Omental fat pad (tissue), 4 donors: Measurements from ENCODE around the gene DEPDC4. TPM values are rescaled to one million over a fixed set of nuclear protein-coding genes. Genes with fewer than 3 reads are reported as not detected.
"Not testable (repeated sequence)": the region's sequence is repeated elsewhere in the genome, so short reads cannot be mapped to it uniquely, and the experiment has no call there.

Experiments
- ATAC-seq: fragments of 150-250 bp; one replicate; pipeline ENCODE4 v1.9.1; 2016; ENCODE audit warnings: mild to moderate bottlenecking, moderate library complexity; ENCODE audit not compliant: low FRiP score
- DNase-seq: peaks from one replicate; pipeline ENCODE4 v3.0.0-alpha.2; 2019; ENCODE audit warnings: low spot score
- total RNA-seq, 4 donors: library from RNA; depleted of rRNA; stranded (reverse); fragments of >200 nt; gene quantifications; one replicate each; pipeline ENCODE4 v1.1.0, GENCODE V29; 2016
- TF ChIP-seq, protein P1 (sequence below), 3 donors: fragments of 450-650 bp; IDR thresholded peaks; one replicate each; pipeline ENCODE4 v1.5.1; 2016 to 2017; ENCODE audit warnings: antibody characterized with exemption in 3 of 3, mild to moderate bottlenecking in 3 of 3, moderate library complexity in 2 of 3

The DEPDC4 gene
- total RNA-seq, 4 donors from 2014 or later, result not detected

DNA sequence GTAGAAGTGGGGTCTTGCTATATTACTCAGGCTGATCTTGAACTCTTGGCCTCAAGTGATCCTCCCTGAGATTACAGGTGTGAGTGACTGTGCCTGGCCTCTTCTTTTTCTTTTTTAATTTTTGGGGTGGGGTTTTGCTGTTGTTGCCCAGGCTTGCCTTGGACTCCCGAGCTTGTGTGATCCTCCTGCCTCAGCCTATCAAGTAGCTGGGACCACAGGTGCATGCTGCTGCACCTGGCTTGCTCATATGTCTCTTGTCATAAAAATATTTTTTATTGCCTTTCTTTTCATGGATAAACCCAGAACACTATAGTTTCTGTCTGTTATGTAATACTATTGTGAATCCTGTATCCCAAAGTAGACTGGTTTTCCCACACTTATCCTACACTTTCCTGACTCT, 26.1 kb upstream of the DEPDC4 start:
- ATAC-seq (no peak), DNase-seq (no peak)
- TF ChIP-seq, protein P1, sequence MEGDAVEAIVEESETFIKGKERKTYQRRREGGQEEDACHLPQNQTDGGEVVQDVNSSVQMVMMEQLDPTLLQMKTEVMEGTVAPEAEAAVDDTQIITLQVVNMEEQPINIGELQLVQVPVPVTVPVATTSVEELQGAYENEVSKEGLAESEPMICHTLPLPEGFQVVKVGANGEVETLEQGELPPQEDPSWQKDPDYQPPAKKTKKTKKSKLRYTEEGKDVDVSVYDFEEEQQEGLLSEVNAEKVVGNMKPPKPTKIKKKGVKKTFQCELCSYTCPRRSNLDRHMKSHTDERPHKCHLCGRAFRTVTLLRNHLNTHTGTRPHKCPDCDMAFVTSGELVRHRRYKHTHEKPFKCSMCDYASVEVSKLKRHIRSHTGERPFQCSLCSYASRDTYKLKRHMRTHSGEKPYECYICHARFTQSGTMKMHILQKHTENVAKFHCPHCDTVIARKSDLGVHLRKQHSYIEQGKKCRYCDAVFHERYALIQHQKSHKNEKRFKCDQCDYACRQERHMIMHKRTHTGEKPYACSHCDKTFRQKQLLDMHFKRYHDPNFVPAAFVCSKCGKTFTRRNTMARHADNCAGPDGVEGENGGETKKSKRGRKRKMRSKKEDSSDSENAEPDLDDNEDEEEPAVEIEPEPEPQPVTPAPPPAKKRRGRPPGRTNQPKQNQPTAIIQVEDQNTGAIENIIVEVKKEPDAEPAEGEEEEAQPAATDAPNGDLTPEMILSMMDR (IDR thresholded peaks at IDR 0.05), result no peak

DNA sequence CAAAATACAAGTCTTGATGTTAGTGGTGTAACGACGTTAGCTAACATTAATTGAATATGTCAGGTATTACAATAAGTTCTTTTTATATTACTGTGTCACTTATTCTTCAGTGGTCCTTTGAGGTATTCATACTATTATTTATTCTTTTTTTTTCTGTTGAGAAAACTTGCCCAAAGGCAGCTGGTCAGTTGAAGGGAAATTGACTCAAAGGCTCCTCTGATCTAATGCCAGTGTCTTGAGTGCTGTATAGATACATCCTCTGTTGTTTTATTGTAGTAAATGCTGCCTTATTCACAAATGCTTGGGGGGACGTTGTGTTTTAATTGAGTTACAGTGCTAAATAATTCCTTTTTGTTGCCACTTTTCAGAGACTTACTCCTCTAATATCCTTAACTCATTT, 23.1 kb upstream of the DEPDC4 start:
- DNase-seq (no peak), ATAC-seq (no peak)
- TF ChIP-seq, protein P1 (IDR thresholded peaks at IDR 0.05), result no peak

DNA sequence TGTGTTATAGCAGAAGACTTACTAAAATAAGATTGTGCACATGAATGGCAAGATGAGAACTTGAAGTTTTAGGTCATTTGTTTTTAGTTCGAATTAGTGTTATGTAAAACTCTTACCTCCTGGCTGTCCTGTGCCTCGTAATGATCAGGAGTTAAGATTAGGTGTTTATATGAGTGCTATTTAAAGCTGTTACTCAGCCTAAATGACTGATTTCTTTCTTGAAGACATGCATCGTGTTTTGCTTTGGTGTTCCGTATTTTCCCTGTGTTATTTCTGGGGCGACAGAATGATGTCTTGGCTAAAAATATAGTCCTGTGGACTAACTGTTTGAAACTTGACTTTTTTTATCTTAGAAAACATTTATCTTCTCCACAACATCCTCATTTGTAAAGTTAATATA, 22.2 kb upstream of the DEPDC4 start:
- ATAC-seq (no peak), DNase-seq (no peak)
- TF ChIP-seq, protein P1 (IDR thresholded peaks at IDR 0.05), result no peak

DNA sequence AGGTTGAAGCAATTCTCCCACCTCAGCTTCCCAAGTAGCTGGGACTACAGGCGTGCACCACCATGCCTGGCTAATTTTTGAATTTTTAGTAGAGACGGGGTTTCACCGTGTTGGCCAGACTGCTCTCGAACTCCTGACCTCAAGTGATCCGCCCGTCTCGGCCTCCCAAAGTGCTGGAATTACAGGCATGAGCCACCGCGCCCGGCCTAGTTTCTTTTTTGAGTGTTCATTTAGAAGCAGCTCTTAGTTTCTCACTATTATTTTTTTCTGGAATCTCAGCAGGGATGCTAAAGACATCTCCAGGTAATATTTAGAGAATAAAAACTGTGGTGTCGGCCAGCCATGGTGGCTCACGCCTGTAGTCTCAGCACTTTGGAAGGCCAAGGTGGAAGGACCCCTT, 17.7 kb upstream of the DEPDC4 start:
- ATAC-seq, DNase-seq: not testable (repeated sequence)

DNA sequence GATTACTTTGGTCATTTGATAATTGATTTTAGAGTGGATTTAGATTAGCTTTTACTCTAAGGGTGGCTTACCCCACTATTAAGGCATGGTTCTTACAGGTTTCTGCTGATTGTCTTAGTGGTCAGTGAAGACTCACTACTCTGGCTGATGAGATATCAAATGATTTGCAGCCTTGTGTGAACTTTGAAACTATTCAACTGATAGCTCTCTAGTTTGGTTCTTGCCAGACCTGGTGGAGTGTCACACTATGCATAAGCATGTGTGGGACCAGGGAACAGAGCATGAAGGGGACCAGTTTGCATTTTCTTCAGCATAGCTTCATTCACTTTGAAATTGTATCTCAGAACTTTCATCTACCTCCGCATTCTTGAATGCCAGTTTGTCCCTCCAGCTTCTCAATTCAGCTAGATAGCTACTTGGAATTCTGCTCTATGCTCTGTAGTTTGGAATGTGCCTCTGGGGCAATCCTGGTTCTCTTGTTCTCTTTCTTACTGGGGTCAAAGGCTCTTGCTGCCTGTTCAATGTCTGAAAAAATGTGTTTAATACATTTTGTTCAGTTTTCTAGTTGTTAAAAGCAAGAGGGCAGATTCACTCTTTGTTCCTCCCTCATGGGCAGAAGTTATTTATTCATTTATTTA, 12.8 kb upstream of the DEPDC4 start:
- no peak for ATAC-seq
- TF ChIP-seq, protein P1 (IDR thresholded peaks at IDR 0.05), result no peak
- DNase-seq, result no peak

DNA sequence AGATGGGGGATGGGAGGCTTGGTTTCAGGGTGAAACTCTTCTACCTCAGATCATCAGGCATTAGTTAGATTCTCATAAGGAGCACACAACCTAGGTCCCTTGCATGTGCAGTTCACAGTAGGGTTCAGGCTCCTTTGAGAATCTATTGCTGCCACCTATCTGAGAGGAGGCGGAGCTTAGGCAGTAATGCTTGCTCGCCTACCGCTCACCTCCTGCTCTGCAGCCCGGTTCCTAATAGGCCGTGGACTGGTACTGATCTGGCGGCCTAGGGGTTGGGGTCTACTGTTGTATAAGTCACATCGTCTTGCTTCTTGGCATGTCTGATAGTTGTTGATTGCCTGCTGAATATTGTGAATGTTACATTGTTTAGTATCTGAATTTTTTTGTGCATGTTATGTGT, 12.3 kb upstream of the DEPDC4 start:
- TF ChIP-seq, protein P1 (IDR thresholded peaks at IDR 0.05), result no peak
- no peak for ATAC-seq
- no peak for DNase-seq

DNA sequence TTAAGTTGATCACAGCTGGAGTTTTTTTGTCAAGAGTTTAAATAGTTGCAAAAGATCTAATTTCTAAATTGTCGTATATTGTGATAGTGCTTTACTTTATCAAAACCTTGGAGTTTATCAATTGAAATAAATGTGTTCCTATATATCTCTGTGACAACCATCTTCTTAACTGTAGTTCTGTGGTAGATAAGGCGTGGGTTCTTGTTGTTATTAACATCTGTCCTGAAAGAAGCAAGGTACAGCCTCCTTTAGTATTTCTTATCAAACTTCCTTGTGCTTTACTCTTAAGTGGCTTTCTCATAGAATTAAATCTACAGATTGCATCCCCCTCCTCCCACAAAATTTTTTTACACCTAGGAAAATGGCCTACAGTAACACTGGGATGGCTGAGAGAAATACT, 7.4 kb upstream of the DEPDC4 start:
- TF ChIP-seq, protein P1 (IDR thresholded peaks at IDR 0.05), result no peak
- no peak for DNase-seq
- ATAC-seq, result no peak
